ENCODE measurements around the gene CHCHD4. TPM values are rescaled to one million over a fixed set of nuclear protein-coding genes. Genes with fewer than 3 reads are reported as not detected.

CHCHD4 gene
- total and polyA plus RNA-seq, 10 of the 15 experiments (the other 5 are each of a cell fraction or from before 2014, with no cell fraction given) = 21.0 to 46.8 (median 29.0) TPM

GRCh38 chr3:14124615-14125192 is at the start of gene CHCHD4, which contains the start of gene TMEM43 (continued):
- TF ChIP-seq, protein P1, sequence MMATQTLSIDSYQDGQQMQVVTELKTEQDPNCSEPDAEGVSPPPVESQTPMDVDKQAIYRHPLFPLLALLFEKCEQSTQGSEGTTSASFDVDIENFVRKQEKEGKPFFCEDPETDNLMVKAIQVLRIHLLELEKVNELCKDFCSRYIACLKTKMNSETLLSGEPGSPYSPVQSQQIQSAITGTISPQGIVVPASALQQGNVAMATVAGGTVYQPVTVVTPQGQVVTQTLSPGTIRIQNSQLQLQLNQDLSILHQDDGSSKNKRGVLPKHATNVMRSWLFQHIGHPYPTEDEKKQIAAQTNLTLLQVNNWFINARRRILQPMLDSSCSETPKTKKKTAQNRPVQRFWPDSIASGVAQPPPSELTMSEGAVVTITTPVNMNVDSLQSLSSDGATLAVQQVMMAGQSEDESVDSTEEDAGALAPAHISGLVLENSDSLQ (IDR thresholded peaks at IDR 0.05) = no peak
- TF ChIP-seq ZNF217 (IDR thresholded peaks at IDR 0.05) (peak; percentile 5; the same call in 1 of the 2 replicates), FOXK2 (IDR thresholded peaks at IDR 0.05) (no peak), NFXL1 (IDR thresholded peaks at IDR 0.05; ENCODE audit: borderline replicate concordance) (no peak), TARDBP (IDR thresholded peaks at IDR 0.05; ENCODE audit: borderline replicate concordance) (peak; percentile 88; the same call in 1 of the 2 replicates), NR2C1 (IDR thresholded peaks at IDR 0.05) (no peak), ETV6 (conservative IDR thresholded peaks at IDR 0.05 in 1 of 2, IDR thresholded peaks at IDR 0.05 in 1 of 2; ENCODE audit: borderline replicate concordance in 1 of 2, low read depth in 1 of 2) (no peak; a peak in 1 of 4 replicates), SREBF2 (IDR thresholded peaks at IDR 0.05; ENCODE audit: low read length) (no peak), BRCA1 (IDR thresholded peaks at IDR 0.05; ENCODE audit: low read depth, low read length) (no peak), SUZ12 (IDR thresholded peaks at IDR 0.05; ENCODE audit: unreplicated experiment) (no peak), RELA (IDR thresholded peaks at IDR 0.05; ENCODE audit: borderline replicate concordance, partially characterized antibody) (peak; percentile 5), HDAC6 (IDR thresholded peaks at IDR 0.05; ENCODE audit: unreplicated experiment) (no peak), NFIC (IDR thresholded peaks at IDR 0.05; ENCODE audit: low read depth, low read length) (no peak), BMI1 (IDR thresholded peaks at IDR 0.05; ENCODE audit: borderline replicate concordance) (no peak), NBN (IDR thresholded peaks at IDR 0.05) (no peak), TCF7 (IDR thresholded peaks at IDR 0.05; ENCODE audit: borderline replicate concordance) (no peak), SRF (IDR thresholded peaks at IDR 0.05; ENCODE audit: low read depth in 2 of 2, low read length in 2 of 2) (0 out of 4 replicates have a peak, but pooled peaks of 1 of the 2 experiments have one; percentile 7), TCF12 (IDR thresholded peaks at IDR 0.05; ENCODE audit: low read depth, low read length) (no peak), MYB (IDR thresholded peaks at IDR 0.05; ENCODE audit: borderline replicate concordance, low read depth, low read length) (no peak), POU2F2 (IDR thresholded peaks at IDR 0.05; ENCODE audit: borderline replicate concordance, low read depth, low read length) (no peak), RELB (IDR thresholded peaks at IDR 0.05; ENCODE audit: low read depth) (no peak), RBBP5 (conservative IDR thresholded peaks at IDR 0.05) (no peak), SMC3 (IDR thresholded peaks at IDR 0.05; ENCODE audit: borderline replicate concordance, low read length) (no peak), TBL1XR1 (IDR thresholded peaks at IDR 0.05; ENCODE audit: low read depth, low read length) (0 out of 2 replicates have a peak, but pooled peaks have one; percentile 29), RB1 (IDR thresholded peaks at IDR 0.05; ENCODE audit: borderline replicate concordance) (peak; percentile 9; the same call in 1 of the 2 replicates), CEBPB (IDR thresholded peaks at IDR 0.05; ENCODE audit: borderline replicate concordance in 1 of 2, low read depth in 2 of 2, low read length in 2 of 2) (no peak), PML (IDR thresholded peaks at IDR 0.05; ENCODE audit: low read length) (no peak)
- TF ChIP-seq, protein P2, sequence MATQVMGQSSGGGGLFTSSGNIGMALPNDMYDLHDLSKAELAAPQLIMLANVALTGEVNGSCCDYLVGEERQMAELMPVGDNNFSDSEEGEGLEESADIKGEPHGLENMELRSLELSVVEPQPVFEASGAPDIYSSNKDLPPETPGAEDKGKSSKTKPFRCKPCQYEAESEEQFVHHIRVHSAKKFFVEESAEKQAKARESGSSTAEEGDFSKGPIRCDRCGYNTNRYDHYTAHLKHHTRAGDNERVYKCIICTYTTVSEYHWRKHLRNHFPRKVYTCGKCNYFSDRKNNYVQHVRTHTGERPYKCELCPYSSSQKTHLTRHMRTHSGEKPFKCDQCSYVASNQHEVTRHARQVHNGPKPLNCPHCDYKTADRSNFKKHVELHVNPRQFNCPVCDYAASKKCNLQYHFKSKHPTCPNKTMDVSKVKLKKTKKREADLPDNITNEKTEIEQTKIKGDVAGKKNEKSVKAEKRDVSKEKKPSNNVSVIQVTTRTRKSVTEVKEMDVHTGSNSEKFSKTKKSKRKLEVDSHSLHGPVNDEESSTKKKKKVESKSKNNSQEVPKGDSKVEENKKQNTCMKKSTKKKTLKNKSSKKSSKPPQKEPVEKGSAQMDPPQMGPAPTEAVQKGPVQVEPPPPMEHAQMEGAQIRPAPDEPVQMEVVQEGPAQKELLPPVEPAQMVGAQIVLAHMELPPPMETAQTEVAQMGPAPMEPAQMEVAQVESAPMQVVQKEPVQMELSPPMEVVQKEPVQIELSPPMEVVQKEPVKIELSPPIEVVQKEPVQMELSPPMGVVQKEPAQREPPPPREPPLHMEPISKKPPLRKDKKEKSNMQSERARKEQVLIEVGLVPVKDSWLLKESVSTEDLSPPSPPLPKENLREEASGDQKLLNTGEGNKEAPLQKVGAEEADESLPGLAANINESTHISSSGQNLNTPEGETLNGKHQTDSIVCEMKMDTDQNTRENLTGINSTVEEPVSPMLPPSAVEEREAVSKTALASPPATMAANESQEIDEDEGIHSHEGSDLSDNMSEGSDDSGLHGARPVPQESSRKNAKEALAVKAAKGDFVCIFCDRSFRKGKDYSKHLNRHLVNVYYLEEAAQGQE (IDR thresholded peaks at IDR 0.05; ENCODE audit: low read depth, low read length) = no peak

Data from GM12878 (cell line).